Loucy (cell line): ENCODE measurements around the gene FGD5.

ENCODE experiments used
- H2AFZ ChIP-seq: fragments of 200-600 bp; sonication (generic); 2 replicates; pipeline ENCODE4 v1.6.0; 2016; ENCODE audit warnings: antibody characterized with exemption, mild to moderate bottlenecking, low read length, moderate library complexity
- H3F3A ChIP-seq: fragments of 200-600 bp; 2 replicates; pipeline ENCODE4 v1.6.0; 2016; ENCODE audit warnings: antibody characterized with exemption, low read depth, mild to moderate bottlenecking
- H3K27me3 ChIP-seq: fragments of 200-600 bp; sonication (generic); 2 replicates; pipeline ENCODE4 v1.6.1; 2014; ENCODE audit warnings: low read length, mild to moderate bottlenecking; ENCODE audit not compliant: insufficient read depth, poor library complexity, severe bottlenecking
- H3K36me3 ChIP-seq: fragments of 200-600 bp; sonication (generic); 2 replicates; pipeline ENCODE4 v1.6.1; 2016; ENCODE audit warnings: low read length; ENCODE audit not compliant: insufficient read depth
- H3K4me1 ChIP-seq: fragments of 200-600 bp; sonication (generic); 2 replicates; pipeline ENCODE4 v1.5.1; 2014; ENCODE audit warnings: low read length, mild to moderate bottlenecking; ENCODE audit not compliant: insufficient read depth, poor library complexity, severe bottlenecking
- H3K4me2 ChIP-seq: fragments of 200-600 bp; sonication (generic); 2 replicates; pipeline ENCODE4 v1.6.0; 2014; ENCODE audit warnings: antibody characterized with exemption, low read length, low read depth, mild to moderate bottlenecking; ENCODE audit not compliant: poor library complexity, severe bottlenecking
- H3K4me3 ChIP-seq: fragments of 200-600 bp; sonication (generic); 2 replicates; pipeline ENCODE4 v1.5.1; 2014; ENCODE audit warnings: low read length, mild to moderate bottlenecking, mixed read lengths; ENCODE audit not compliant: poor library complexity, severe bottlenecking
- H3K79me2 ChIP-seq: fragments of 200-600 bp; sonication (generic); 2 replicates; pipeline ENCODE4 v1.6.1; 2014; ENCODE audit warnings: low read length; ENCODE audit not compliant: insufficient read depth
- H3K9ac ChIP-seq: fragments of 200-600 bp; sonication (generic); 2 replicates; pipeline ENCODE4 v1.6.0; 2014; ENCODE audit warnings: mild to moderate bottlenecking, low read depth, low read length, moderate library complexity; ENCODE audit not compliant: poor library complexity, severe bottlenecking
- H3K9me2 ChIP-seq: fragments of 200-600 bp; sonication (generic); replicated peaks from 2 replicates; pipeline ENCODE4 v1.6.1; 2016; ENCODE audit warnings: low read depth, low read length, mixed read lengths
- H3K9me3 ChIP-seq: fragments of 200-600 bp; sonication (generic); 2 replicates; pipeline ENCODE4 v1.6.1; 2014; ENCODE audit warnings: mild to moderate bottlenecking, antibody characterized with exemption, low read length, low read depth; ENCODE audit not compliant: insufficient read depth
- H4K20me1 ChIP-seq: fragments of 200-600 bp; sonication (generic); 2 replicates; pipeline ENCODE4 v1.6.0; 2014; ENCODE audit warnings: antibody characterized with exemption, low read length, mild to moderate bottlenecking; ENCODE audit not compliant: insufficient read depth, poor library complexity, severe bottlenecking
- CTCF ChIP-seq: fragments of 200-600 bp; sonication (generic); conservative IDR thresholded peaks from 2 replicates; pipeline ENCODE4 v1.5.1; 2014; ENCODE audit warnings: mild to moderate bottlenecking, antibody characterized with exemption, low read length
- EZH2phosphoT487 ChIP-seq: fragments of 200-600 bp; IDR thresholded peaks from 2 replicates; pipeline ENCODE4 v1.6.1; 2018; ENCODE audit warnings: antibody characterized with exemption, mild to moderate bottlenecking, moderate library complexity, borderline replicate concordance

FGD5 gene

GRCh38 chr3:14947886-14948608, 129.3 kb downstream of the FGD5 start:
- Histone ChIP-seq H3K9ac (peak overlapping the region; percentile 94), H3K9me3 (no peaks in the 10 kb centered on the region), H3K4me3 (peak overlapping the region; percentile 98), H3K36me3 (peaks cover 24% of the 10 kb centered on the region; the same call in 1 of the 2 replicates), H3K9me2 (no peaks in the 10 kb centered on the region), H3K79me2 (peaks cover 88% of the 10 kb centered on the region), H3K4me2 (no peak overlapping the region), H2AFZ (peak overlapping the region; percentile 81), H4K20me1 (peaks cover 73% of the 10 kb centered on the region), H3K27me3 (no peaks in the 10 kb centered on the region), H3K4me1 (peaks cover 53% of the 10 kb centered on the region), H3F3A (peaks cover 13% of the 10 kb centered on the region; the same call in 1 of the 2 replicates)
- TF ChIP-seq EZH2phosphoT487 (no peak), CTCF (no peak)

GRCh38 chr3:14948609-14949038, 129.9 kb downstream of the FGD5 start:
- no peak overlapping the region for H2AFZ ChIP-seq

GRCh38 chr3:14949126-14949525, 130.4 kb downstream of the FGD5 start:
- H3K9me2 ChIP-seq: no peaks in the 10 kb centered on the region
- H3K27me3 ChIP-seq: no peaks in the 10 kb centered on the region
- peaks cover 54% of the 10 kb centered on the region for H3K4me1 ChIP-seq
- H3F3A ChIP-seq: peaks cover 12% of the 10 kb centered on the region; the same call in 1 of the 2 replicates
- H3K4me2 ChIP-seq: peak overlapping the region; percentile 97
- peak overlapping the region; percentile 94 for H3K9ac ChIP-seq
- no peak overlapping the region for H2AFZ ChIP-seq
- peak overlapping the region; percentile 98 for H3K4me3 ChIP-seq
- TF ChIP-seq EZH2phosphoT487: no peak
- TF ChIP-seq CTCF: no peak
- H4K20me1 ChIP-seq: peaks cover 76% of the 10 kb centered on the region
- H3K9me3 ChIP-seq: no peaks in the 10 kb centered on the region
- peaks cover 15% of the 10 kb centered on the region; the same call in 1 of the 2 replicates for H3K36me3 ChIP-seq
- H3K79me2 ChIP-seq: peaks cover 87% of the 10 kb centered on the region

More at GRCh38 chr3:14948609-14949038, 129.9 kb downstream of the FGD5 start:
- peaks cover 76% of the 10 kb centered on the region for H4K20me1 ChIP-seq
- H3K79me2 ChIP-seq: peaks cover 88% of the 10 kb centered on the region
- H3K9me2 ChIP-seq: no peaks in the 10 kb centered on the region
- peak overlapping the region; percentile 94 for H3K9ac ChIP-seq
- peak overlapping the region; percentile 97 for H3K4me2 ChIP-seq
- peaks cover 13% of the 10 kb centered on the region; the same call in 1 of the 2 replicates for H3F3A ChIP-seq
- peak overlapping the region; percentile 98 for H3K4me3 ChIP-seq
- TF ChIP-seq CTCF (no peak), EZH2phosphoT487 (no peak)
- peaks cover 20% of the 10 kb centered on the region; the same call in 1 of the 2 replicates for H3K36me3 ChIP-seq
- H3K9me3 ChIP-seq: no peaks in the 10 kb centered on the region
- peaks cover 54% of the 10 kb centered on the region for H3K4me1 ChIP-seq
- no peaks in the 10 kb centered on the region for H3K27me3 ChIP-seq
